Stimulated activated CD4-positive, alpha-beta T cell treated with anti-CD3 and anti-CD28 coated beads, Interleukin-15, amount 100 ng/mL, for 24 hours (primary cell): ENCODE data around the gene SLC22A23.

ENCODE experiments used
- DNase-seq: peaks from one replicate; pipeline ENCODE4 v3.0.0-alpha.2; 2020

SLC22A23 gene

GRCh38 chr6:3442431-3443220 is 14.2 kb downstream of the SLC22A23 start:
- DNase-seq: no peak

- DNase-seq: no peak
These were observed 15.9 kb downstream of the SLC22A23 start for GRCh38 chr6:3440911-3441310.

DNA sequence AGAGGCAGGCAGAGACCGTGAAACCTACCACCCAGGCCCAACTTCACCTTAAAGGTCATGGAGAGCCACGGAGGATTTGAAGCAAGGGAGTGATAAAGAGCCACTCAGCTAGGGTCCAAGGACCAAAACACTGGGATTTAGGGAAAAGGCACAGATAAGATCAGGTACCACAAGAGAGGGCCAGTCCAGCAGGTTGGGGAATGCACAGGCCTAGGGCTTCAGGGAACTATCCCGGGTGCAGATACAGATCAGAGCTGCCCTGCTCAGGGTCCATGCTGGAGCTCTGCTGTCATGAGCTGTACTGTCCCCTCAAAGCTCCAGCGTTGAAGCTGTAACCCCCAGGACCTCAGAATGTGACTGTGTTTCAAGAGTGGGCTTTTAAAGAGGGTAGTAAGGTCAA is 16.9 kb downstream of the SLC22A23 start:
- DNase-seq: no peak

GRCh38 chr6:3438190-3439167 is 18.4 kb downstream of the SLC22A23 start:
- DNase-seq: no peak

- DNase-seq: no peak
These were observed 23.8 kb downstream of the SLC22A23 start for GRCh38 chr6:3433005-3433404.

GRCh38 chr6:3432416-3432815 is 24.4 kb downstream of the SLC22A23 start:
- DNase-seq: no peak

DNA sequence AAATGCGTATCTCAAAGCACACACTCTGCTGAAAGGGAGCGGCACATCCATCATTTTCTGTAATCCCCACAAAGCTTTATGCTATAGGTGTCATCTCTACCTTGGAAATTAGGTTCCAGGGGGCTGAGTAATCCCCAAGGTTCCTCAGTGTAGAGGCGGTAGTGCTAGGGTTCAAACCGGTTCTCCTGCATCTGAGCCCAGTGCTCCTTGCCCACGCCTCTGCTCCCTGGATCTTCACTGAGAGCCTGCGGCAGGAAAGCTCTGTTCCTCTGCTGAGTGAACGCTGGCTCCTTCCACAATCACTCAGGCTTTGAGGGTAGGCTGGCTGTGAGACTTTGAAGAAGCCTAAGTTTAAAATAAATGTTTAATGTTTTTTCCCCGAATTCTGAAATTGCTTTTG is 24.9 kb downstream of the SLC22A23 start:
- no peak for DNase-seq

- no peak for DNase-seq
These were observed 27.6 kb downstream of the SLC22A23 start for GRCh38 chr6:3429211-3429610.

DNA sequence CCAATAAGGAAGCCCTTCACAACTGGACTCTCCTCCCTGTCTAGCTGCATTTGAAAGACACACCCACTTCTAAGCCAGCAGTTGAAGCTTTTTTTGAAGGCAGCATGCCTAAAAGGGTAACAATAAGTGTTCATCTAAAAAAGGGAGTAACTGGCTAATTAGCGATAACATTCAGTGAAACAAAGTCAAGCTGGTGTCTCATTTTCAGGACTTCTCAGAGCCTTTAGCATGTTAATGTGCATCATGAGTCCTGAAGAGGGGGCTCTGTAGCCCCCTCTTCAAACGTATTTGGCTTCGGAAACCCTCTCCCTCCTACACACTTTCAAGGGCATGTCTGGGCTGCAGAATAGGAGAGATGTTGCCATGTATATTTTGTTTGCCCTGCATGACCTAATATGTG is 28.1 kb downstream of the SLC22A23 start:
- no peak for DNase-seq

GRCh38 chr6:3428247-3428646 is 28.6 kb downstream of the SLC22A23 start:
- no peak for DNase-seq

DNA sequence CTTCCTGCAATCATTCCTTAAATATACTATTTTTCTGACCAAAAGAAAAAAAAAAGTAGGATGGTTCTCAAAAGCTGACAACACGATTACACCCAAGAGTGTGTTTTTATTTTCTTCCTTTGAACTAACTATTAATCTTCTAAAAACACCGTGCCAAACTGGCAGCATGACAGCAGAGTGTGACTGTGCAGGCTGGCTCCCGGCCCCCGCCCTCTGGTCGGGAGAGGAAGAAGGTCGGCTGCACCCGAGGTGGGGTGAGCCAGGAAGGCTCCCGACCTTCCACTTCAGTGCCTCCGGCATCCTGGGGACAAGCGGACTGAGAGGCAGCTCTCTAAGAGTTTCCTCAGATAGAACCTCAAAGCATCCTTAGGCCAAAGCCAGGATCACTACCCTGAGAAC is 29.2 kb downstream of the SLC22A23 start:
- DNase-seq: no peak

DNA sequence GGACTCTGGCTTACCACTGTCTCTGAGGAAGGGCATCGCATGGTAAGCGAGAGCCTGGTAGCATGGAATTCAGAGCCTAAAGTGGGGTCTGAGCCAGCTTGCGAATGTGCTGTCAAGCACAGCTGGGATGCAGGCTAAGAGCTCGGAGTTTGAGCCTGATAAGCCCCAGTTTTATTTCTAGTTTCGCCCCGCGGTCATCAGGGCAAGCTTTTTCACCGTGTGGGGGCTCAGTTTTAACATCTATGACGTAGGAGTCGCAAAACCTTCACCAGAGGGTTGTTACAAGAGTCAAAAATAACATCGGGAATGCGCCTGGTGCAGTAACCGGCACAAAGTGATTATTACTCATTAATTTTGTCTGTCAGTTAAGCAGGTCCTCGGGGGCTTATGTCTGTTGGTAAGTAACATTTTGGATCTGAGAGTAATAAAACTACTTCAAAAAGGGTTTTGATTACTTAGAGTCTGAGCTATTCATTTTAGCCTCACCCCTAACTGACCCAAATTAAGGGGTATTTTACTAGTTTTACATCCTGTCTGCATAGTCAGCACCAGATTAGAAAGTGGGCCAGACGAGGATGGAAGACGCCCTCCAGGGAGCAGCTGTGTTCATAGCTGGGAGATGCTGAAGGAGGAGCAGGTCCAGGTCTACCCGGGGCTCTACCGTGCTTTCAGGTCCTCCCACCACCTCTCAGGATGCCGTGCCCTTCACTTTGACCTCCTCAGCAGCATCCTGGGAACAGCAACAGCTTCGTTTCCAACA is 29.7 kb downstream of the SLC22A23 start:
- DNase-seq: no peak

GRCh38 chr6:3426091-3426926 is 30.5 kb downstream of the SLC22A23 start:
- no peak for DNase-seq

- DNase-seq: no peak
These were observed 31.3 kb downstream of the SLC22A23 start for GRCh38 chr6:3425574-3425973.

DNA sequence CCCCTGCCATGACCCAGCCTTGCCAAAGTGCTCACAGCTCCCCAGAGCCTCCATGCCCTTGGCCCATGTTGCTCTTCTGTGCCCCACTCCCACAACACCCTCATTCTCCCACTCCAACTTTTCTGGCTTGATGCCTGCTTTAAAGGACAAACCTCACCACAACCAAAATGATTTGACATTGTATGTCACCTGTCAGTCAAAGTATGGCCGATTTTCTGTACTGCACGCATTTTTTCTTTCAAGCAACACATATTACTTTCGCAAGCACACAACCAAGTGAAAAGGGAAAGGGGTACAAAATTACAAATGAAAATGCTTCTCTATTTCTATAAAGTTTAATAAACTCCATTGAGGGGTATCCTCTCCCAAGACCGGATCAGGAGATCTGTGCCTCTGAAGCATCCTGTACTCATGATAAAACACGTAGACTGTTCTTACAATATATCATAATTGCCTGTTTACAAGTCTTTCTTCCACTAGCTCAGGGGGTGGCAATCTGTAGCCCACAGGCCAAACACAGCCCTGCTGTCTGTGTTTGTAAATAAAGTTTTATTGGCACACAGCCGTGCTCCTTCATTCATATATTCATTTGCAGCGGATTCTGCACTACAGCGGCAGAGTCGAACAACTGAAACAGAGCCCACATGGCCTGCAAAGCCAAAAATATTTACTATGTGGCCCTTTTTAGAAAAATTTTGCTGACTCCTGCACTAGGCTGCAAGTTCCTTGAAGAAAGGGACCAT is 32.5 kb downstream of the SLC22A23 start:
- no peak for DNase-seq

- DNase-seq: no peak
These were observed 33.2 kb downstream of the SLC22A23 start for GRCh38 chr6:3423439-3424184.

DNA sequence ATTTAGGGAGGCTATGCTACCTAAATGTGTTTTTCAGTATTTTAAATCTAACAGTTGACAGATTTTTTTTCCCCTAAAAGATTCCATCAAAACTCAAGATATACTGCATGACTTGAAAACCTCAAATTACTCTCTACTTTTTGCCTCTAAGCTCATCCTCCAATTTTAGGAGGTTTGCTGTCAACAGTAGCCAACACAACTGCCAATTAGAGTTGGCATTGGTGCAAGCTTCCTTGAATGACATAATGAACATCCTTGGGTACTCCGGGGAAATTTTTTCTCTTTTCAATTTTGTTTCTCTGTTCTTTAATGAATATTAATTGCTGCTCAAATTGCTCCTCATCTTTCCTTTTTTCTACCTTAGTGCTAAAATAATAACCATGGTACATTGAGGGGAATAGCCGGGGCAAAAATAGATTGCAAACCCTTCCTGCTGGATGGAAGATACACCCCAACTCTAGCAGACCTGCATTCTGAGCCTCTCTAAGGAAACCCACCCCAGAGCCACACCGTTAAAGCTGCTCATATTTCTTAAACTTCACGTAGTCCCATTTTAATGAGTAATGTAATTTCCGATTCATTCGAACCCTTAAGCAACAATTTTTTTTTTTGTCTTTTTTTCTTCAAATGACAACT is 34.3 kb downstream of the SLC22A23 start:
- DNase-seq: no peak

DNA sequence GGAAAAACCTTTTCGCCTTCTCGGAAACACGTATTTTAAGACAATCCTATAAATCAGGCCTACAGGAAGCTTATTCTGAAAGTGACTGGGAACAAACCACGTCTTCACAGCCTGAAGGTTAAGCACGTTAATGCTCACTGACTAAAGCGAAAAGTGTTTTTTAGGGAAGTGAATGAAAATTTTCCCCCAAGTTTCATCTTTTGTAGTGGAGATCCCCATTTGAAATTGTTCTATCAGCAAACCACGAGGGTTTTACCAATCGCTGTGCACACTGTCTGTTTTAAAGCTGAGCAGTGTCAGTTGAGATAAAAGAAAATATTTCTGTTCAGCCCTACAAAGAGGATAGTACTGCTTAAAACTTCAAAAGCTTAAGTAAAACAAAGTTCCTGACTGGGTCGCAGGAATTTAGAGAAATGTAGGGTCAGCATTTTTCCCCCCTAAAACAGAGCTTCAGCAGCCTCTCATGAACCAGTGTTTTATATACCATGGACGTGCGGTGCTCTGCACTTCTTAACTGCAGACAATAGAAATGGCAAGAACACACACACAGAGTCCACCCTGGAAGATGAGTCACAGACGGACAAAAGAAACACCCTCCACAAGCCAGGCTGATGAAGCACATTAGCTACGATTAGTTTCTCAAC is 34.9 kb downstream of the SLC22A23 start:
- no peak for DNase-seq

GRCh38 chr6:3421143-3421542 is 35.7 kb downstream of the SLC22A23 start:
- no peak for DNase-seq
